ENCODE measurements around the gene TRABD. TPM values are rescaled to one million over a fixed set of nuclear protein-coding genes. Genes with fewer than 3 reads are reported as not detected.
A peak's percentile ranks its signal among the peaks of the same experiment; 100 is the strongest.

The TRABD gene
- polyA plus RNA-seq, 1 donor (not counting 4 experiments of a cell fraction or from before 2014, with no cell fraction given) = 22.7 TPM

- TF ChIP-seq, protein P1, sequence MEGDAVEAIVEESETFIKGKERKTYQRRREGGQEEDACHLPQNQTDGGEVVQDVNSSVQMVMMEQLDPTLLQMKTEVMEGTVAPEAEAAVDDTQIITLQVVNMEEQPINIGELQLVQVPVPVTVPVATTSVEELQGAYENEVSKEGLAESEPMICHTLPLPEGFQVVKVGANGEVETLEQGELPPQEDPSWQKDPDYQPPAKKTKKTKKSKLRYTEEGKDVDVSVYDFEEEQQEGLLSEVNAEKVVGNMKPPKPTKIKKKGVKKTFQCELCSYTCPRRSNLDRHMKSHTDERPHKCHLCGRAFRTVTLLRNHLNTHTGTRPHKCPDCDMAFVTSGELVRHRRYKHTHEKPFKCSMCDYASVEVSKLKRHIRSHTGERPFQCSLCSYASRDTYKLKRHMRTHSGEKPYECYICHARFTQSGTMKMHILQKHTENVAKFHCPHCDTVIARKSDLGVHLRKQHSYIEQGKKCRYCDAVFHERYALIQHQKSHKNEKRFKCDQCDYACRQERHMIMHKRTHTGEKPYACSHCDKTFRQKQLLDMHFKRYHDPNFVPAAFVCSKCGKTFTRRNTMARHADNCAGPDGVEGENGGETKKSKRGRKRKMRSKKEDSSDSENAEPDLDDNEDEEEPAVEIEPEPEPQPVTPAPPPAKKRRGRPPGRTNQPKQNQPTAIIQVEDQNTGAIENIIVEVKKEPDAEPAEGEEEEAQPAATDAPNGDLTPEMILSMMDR (optimal IDR thresholded peaks at IDR 0.05 in 1 of 3, IDR thresholded peaks at IDR 0.05 in 1 of 3, conservative IDR thresholded peaks at IDR 0.05 in 1 of 3; ENCODE audit: extremely low read depth in 1 of 3, insufficient read depth in 2 of 3, low read length in 3 of 3) = no peak
- no peak for TF ChIP-seq EZH2 (IDR thresholded peaks at IDR 0.05; ENCODE audit: low read length)
- H3K9ac ChIP-seq (ENCODE audit: control insufficient read depth, extremely low read depth, insufficient read depth, low read length) = peak overlapping the region; percentile 64
Observed at GRCh38 chr22:50190941-50191741, 5.4 kb downstream of the TRABD start.

DNA sequence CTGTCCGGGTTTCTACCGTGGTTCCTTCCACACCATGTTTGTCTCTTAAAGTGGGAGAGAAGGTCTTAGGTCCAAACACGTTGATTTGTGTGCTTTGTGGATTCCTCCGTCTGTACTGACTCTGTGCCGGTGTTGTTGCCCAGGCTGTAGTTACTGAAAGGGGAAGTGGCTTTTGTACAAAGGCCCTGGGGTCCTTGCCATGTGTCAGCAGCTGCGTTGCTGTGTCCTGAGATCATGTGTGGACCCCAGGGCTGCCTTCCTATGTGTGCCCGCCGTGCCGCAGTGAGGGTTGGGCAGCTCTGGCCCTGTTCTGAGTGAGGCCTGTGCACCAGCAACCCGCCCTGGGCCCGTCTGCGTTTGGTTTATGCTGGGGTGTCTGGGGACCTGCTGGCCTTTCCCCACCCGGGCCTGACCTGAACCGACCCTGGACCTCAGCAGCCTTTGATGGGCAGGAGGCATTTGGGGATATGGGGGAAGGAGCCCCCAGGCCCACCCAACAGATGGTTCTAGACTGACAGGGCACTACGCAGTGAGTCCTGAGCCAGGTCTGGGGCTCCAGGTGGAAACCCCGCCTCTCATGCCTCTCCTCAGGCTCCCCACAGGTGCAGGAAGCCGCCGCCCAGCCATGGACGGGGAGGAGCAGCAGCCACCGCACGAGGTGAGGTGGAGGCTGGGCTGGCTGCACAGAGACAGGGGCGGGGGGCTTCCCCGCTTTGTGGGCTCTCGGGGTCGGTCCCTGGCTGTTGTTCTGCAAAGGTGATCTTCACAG, 6.9 kb downstream of the TRABD start:
- H3K4me2 ChIP-seq (ENCODE audit: control insufficient read depth, extremely low read depth, insufficient read depth, low read depth, low read length) = peak overlapping the region; percentile 16
- no peak overlapping the region for H2AFZ ChIP-seq (ENCODE audit: control insufficient read depth, low read length)
- H3K9me3 ChIP-seq (ENCODE audit: control insufficient read depth, low read depth, low read length) = no peaks in the 10 kb centered on the region
- no peak overlapping the region for H3K9ac ChIP-seq (ENCODE audit: control insufficient read depth, extremely low read depth, insufficient read depth, low read length)
- H3K27ac ChIP-seq (ENCODE audit: control insufficient read depth, insufficient read depth, low read length) = peak overlapping the region; percentile 40
- peaks cover 22% of the 10 kb centered on the region in 2 experiments for H3K36me3 ChIP-seq (ENCODE audit: control insufficient read depth in 2 of 2, extremely low read depth in 1 of 2, insufficient read depth in 2 of 2, low read length in 2 of 2)
- FAIRE-seq (no peak), DNase-seq (ENCODE audit: low read depth, low spot score) (no peak)
- no peaks in the 10 kb centered on the region for H3K27me3 ChIP-seq (ENCODE audit: control insufficient read depth, extremely low read depth, insufficient read depth, low read length)
- dilution Hi-C loops (cut with MboI; ENCODE audit: extremely low pct_ligation_motif_present, low sequenced_read_pairs) = no loop called here
- H3K79me2 ChIP-seq (ENCODE audit: control insufficient read depth, insufficient read depth, low read length) = peaks cover 54% of the 10 kb centered on the region
- no peaks in the 10 kb centered on the region for H3K9me1 ChIP-seq (ENCODE audit: control insufficient read depth, extremely low read depth, insufficient read depth, low read length)
- H4K20me1 ChIP-seq (ENCODE audit: control insufficient read depth, extremely low read depth, insufficient read depth, low read length) = no peaks in the 10 kb centered on the region
- no peak overlapping the region for H3K4me3 ChIP-seq (ENCODE audit: control insufficient read depth in 2 of 3, extremely low read depth in 1 of 3, insufficient read depth in 2 of 3, low read depth in 1 of 3, low read length in 3 of 3)
- TF ChIP-seq EZH2 (IDR thresholded peaks at IDR 0.05; ENCODE audit: low read length) = no peak
- TF ChIP-seq, protein P1 (optimal IDR thresholded peaks at IDR 0.05 in 1 of 3, IDR thresholded peaks at IDR 0.05 in 1 of 3, conservative IDR thresholded peaks at IDR 0.05 in 1 of 3; ENCODE audit: extremely low read depth in 1 of 3, insufficient read depth in 2 of 3, low read length in 3 of 3) = no peak
- H3K4me1 ChIP-seq (ENCODE audit: control insufficient read depth, extremely low read depth, insufficient read depth, low read length) = peaks cover 28% of the 10 kb centered on the region

More at GRCh38 chr22:50190941-50191741, 5.4 kb downstream of the TRABD start:
- Histone ChIP-seq H3K9me3 (ENCODE audit: control insufficient read depth, low read depth, low read length) (no peaks in the 10 kb centered on the region), H3K4me3 (ENCODE audit: control insufficient read depth in 2 of 3, extremely low read depth in 1 of 3, insufficient read depth in 2 of 3, low read depth in 1 of 3, low read length in 3 of 3) (peak overlapping the region; percentile 40 to 68 (median 43)), H3K79me2 (ENCODE audit: control insufficient read depth, insufficient read depth, low read length) (peaks cover 67% of the 10 kb centered on the region), H3K27me3 (ENCODE audit: control insufficient read depth, extremely low read depth, insufficient read depth, low read length) (no peaks in the 10 kb centered on the region), H3K4me2 (ENCODE audit: control insufficient read depth, extremely low read depth, insufficient read depth, low read depth, low read length) (peak overlapping the region; percentile 52), H3K9me1 (ENCODE audit: control insufficient read depth, extremely low read depth, insufficient read depth, low read length) (no peaks in the 10 kb centered on the region), H3K4me1 (ENCODE audit: control insufficient read depth, extremely low read depth, insufficient read depth, low read length) (peaks cover 34% of the 10 kb centered on the region), H3K27ac (ENCODE audit: control insufficient read depth, insufficient read depth, low read length) (peak overlapping the region; percentile 78), H4K20me1 (ENCODE audit: control insufficient read depth, extremely low read depth, insufficient read depth, low read length) (peaks cover 3% of the 10 kb centered on the region), H3K36me3 (ENCODE audit: control insufficient read depth in 2 of 2, extremely low read depth in 1 of 2, insufficient read depth in 2 of 2, low read length in 2 of 2) (peaks cover 13 to 18% of the 10 kb centered on the region in 2 experiments), H2AFZ (ENCODE audit: control insufficient read depth, low read length) (no peak overlapping the region)
- FAIRE-seq = no peak
- dilution Hi-C loops (cut with MboI; ENCODE audit: extremely low pct_ligation_motif_present, low sequenced_read_pairs) = no loop called here
- DNase-seq (ENCODE audit: low read depth, low spot score) = no peak

All from keratinocyte (primary cell).